Mesenchymal stem cell (in vitro differentiated cells and primary cell): ENCODE results near the gene MCOLN1.

Experiments used
- DNase-seq: peaks from one replicate; pipeline ENCODE4 v3.0.0-alpha.2; 2013
- H2AFZ ChIP-seq: one replicate; pipeline ENCODE4 v1.6.1; 2013; ENCODE audit warnings: low read depth, mild to moderate bottlenecking, control low read depth, inconsistent platforms, low read length, moderate library complexity
- H2AK5ac ChIP-seq: 2 replicates; pipeline ENCODE4 v1.6.1; 2013; ENCODE audit warnings: low read length, moderate library complexity, mild to moderate bottlenecking, inconsistent platforms; ENCODE audit not compliant: severe bottlenecking
- H2BK120ac ChIP-seq: one replicate; pipeline ENCODE4 v1.6.1; 2013; ENCODE audit warnings: low read depth, mild to moderate bottlenecking, inconsistent platforms, low read length, moderate library complexity
- H2BK12ac ChIP-seq, 2 experiments: one replicate each; pipeline ENCODE4 v1.6.1; 2013; ENCODE audit warnings: inconsistent platforms in 2 of 2, low read length in 2 of 2, mild to moderate bottlenecking in 2 of 2, moderate library complexity in 2 of 2, control low read depth in 1 of 2
- H2BK15ac ChIP-seq: one replicate; pipeline ENCODE4 v1.6.1; 2013; ENCODE audit warnings: mild to moderate bottlenecking, low read depth, inconsistent platforms; ENCODE audit not compliant: poor library complexity, severe bottlenecking
- H2BK5ac ChIP-seq: 2 replicates; pipeline ENCODE4 v1.6.1; 2013; ENCODE audit warnings: low read depth, mild to moderate bottlenecking, low read length, control low read depth, inconsistent platforms; ENCODE audit not compliant: poor library complexity, severe bottlenecking
- H3K14ac ChIP-seq, 2 experiments: one replicate each; pipeline ENCODE4 v1.6.1; 2013; ENCODE audit warnings: inconsistent platforms in 2 of 2, low read length in 2 of 2, control low read depth in 1 of 2, mild to moderate bottlenecking in 1 of 2, moderate library complexity in 1 of 2
- H3K18ac ChIP-seq, 2 experiments: one replicate each; pipeline ENCODE4 v1.6.1; 2013; ENCODE audit warnings: inconsistent platforms in 2 of 2, low read length in 2 of 2, control low read depth in 1 of 2, low read depth in 1 of 2, mild to moderate bottlenecking in 1 of 2
- H3K23ac ChIP-seq, 2 experiments: one replicate each; pipeline ENCODE4 v1.6.1; 2013; ENCODE audit warnings: inconsistent platforms in 2 of 2, low read length in 2 of 2, mild to moderate bottlenecking in 2 of 2, moderate library complexity in 2 of 2, control low read depth in 1 of 2
- H3K27ac ChIP-seq: 2 replicates; pipeline ENCODE4 v1.5.1; 2013; ENCODE audit warnings: mild to moderate bottlenecking, moderate library complexity, low read length, control low read depth, inconsistent platforms; ENCODE audit not compliant: poor library complexity, severe bottlenecking
- H3K27me3 ChIP-seq, 2 experiments: 2 replicates each; pipeline versions ENCODE4 v1.6.1 to v1.7.0; 2013; ENCODE audit warnings: low read length in 2 of 2, mild to moderate bottlenecking in 2 of 2, moderate library complexity in 2 of 2, control low read depth in 1 of 2, inconsistent platforms in 1 of 2; ENCODE audit not compliant: control insufficient read depth in 1 of 2, insufficient read depth in 1 of 2
- H3K36me3 ChIP-seq, 2 experiments: 2 replicates each; pipeline versions ENCODE4 v1.6.1 to v1.7.0; 2013; ENCODE audit warnings: low read length in 2 of 2, control low read depth in 1 of 2, inconsistent platforms in 1 of 2, low read depth in 1 of 2, mild to moderate bottlenecking in 1 of 2; ENCODE audit not compliant: insufficient read depth in 2 of 2, control insufficient read depth in 1 of 2
- H3K4ac ChIP-seq, 2 experiments: one replicate each; pipeline ENCODE4 v1.6.1; 2013; ENCODE audit warnings: inconsistent platforms in 2 of 2, low read length in 2 of 2, mild to moderate bottlenecking in 2 of 2, moderate library complexity in 2 of 2, control low read depth in 1 of 2, low read depth in 1 of 2
- H3K4me1 ChIP-seq: 2 replicates; pipeline ENCODE4 v1.6.1; 2013; ENCODE audit warnings: low read depth, low read length, control low read depth; ENCODE audit not compliant: control insufficient read depth, insufficient read depth
- H3K4me2 ChIP-seq: 2 replicates; pipeline ENCODE4 v1.6.1; 2013; ENCODE audit warnings: low read length, mild to moderate bottlenecking, inconsistent platforms; ENCODE audit not compliant: poor library complexity, severe bottlenecking
- H3K4me3 ChIP-seq, 2 experiments: 2 replicates each; pipeline versions ENCODE4 v1.5.1 to v1.7.0; 2013; ENCODE audit warnings: low read length in 2 of 2, mild to moderate bottlenecking in 2 of 2, control low read depth in 1 of 2, low read depth in 1 of 2; ENCODE audit not compliant: insufficient read depth in 1 of 2
- H3K79me1 ChIP-seq: replicated peaks from 2 replicates; pipeline ENCODE4 v1.6.1; 2013; ENCODE audit warnings: mild to moderate bottlenecking, control low read depth, low read length, inconsistent platforms; ENCODE audit not compliant: poor library complexity, severe bottlenecking
- H3K9ac ChIP-seq: 2 replicates; pipeline ENCODE4 v1.7.0; 2013; ENCODE audit warnings: mild to moderate bottlenecking, low read length, moderate library complexity
- H3K9me3 ChIP-seq: 2 replicates; pipeline ENCODE4 v1.7.0; 2013; ENCODE audit warnings: mild to moderate bottlenecking, low read length; ENCODE audit not compliant: control insufficient read depth
- H4K8ac ChIP-seq: one replicate; pipeline ENCODE4 v1.6.1; 2013; ENCODE audit warnings: inconsistent platforms, mild to moderate bottlenecking, low read length, moderate library complexity
- H4K91ac ChIP-seq: one replicate; pipeline ENCODE4 v1.6.1; 2013; ENCODE audit warnings: mild to moderate bottlenecking, low read length, inconsistent platforms
- WGBS: methylation state at CpG from one replicate; pipeline ENCODE4 v1.1.7; 2013; ENCODE audit warnings: mixed read lengths; 5-methylcytosine and 5-hydroxymethylcytosine counted together

The MCOLN1 gene

GRCh38 chr19:7526059-7526929, 3.9 kb downstream of the MCOLN1 start:
- H2AK5ac ChIP-seq, result no peak overlapping the region
- no peaks in the 10 kb centered on the region for H3K27me3 ChIP-seq
- H3K9ac ChIP-seq, result no peak overlapping the region
- H3K4me1 ChIP-seq, result peaks cover 11% of the 10 kb centered on the region
- H2BK12ac ChIP-seq, result no peak overlapping the region
- H3K18ac ChIP-seq, result no peak overlapping the region
- no peaks in the 10 kb centered on the region for H3K9me3 ChIP-seq
- H3K79me1 ChIP-seq, result peaks cover 31% of the 10 kb centered on the region
- H4K91ac ChIP-seq, result no peak overlapping the region
- H3K27ac ChIP-seq, result no peak overlapping the region
- WGBS, result 97% methylated on average over 27 of the region's 31 CpGs
- peaks cover 55 to 68% of the 10 kb centered on the region in 2 experiments for H3K36me3 ChIP-seq
- no peak overlapping the region for H2BK120ac ChIP-seq
- no peak overlapping the region for H2BK5ac ChIP-seq
- H3K4ac ChIP-seq, result no peak overlapping the region
- H3K4me2 ChIP-seq, result no peak overlapping the region
- no peak overlapping the region for H2BK15ac ChIP-seq
- no peak for DNase-seq
- no peak overlapping the region for H2AFZ ChIP-seq
- no peak overlapping the region for H4K8ac ChIP-seq
- H3K23ac ChIP-seq, result no peak overlapping the region
- no peak overlapping the region for H3K14ac ChIP-seq
- no peak overlapping the region for H3K4me3 ChIP-seq

- Histone ChIP-seq H3K9me3 (no peaks in the 10 kb centered on the region), H3K4me3 (no peak overlapping the region), H2AK5ac (no peak overlapping the region), H2BK120ac (no peak overlapping the region), H4K91ac (no peak overlapping the region), H3K23ac (no peak overlapping the region), H3K4me2 (no peak overlapping the region), H2BK15ac (no peak overlapping the region), H3K36me3 (peaks cover 64 to 77% of the 10 kb centered on the region in 2 experiments), H3K27me3 (no peaks in the 10 kb centered on the region), H3K4me1 (peaks cover 6% of the 10 kb centered on the region), H3K14ac (no peak overlapping the region), H2BK12ac (no peak overlapping the region), H3K79me1 (peaks cover 33% of the 10 kb centered on the region), H3K27ac (no peak overlapping the region), H3K18ac (no peak overlapping the region), H2AFZ (no peak overlapping the region), H2BK5ac (no peak overlapping the region), H3K4ac (no peak overlapping the region), H4K8ac (no peak overlapping the region), H3K9ac (no peak overlapping the region)
- WGBS, result 91% methylated on average over 25 of the region's 25 CpGs
- DNase-seq, result no peak
These were observed 5.2 kb downstream of the MCOLN1 start for GRCh38 chr19:7527516-7528191.

GRCh38 chr19:7528192-7528519, 5.7 kb downstream of the MCOLN1 start:
- H2BK15ac ChIP-seq, result no peak overlapping the region
- H3K9ac ChIP-seq, result no peak overlapping the region
- H3K79me1 ChIP-seq, result peaks cover 33% of the 10 kb centered on the region
- H3K14ac ChIP-seq, result no peak overlapping the region
- no peak overlapping the region for H3K18ac ChIP-seq
- H3K4me1 ChIP-seq, result peaks cover 9% of the 10 kb centered on the region
- no peak overlapping the region for H3K23ac ChIP-seq
- 94% methylated on average over 7 of the region's 7 CpGs for WGBS
- no peak overlapping the region for H3K27ac ChIP-seq
- no peak overlapping the region for H2AFZ ChIP-seq
- H2BK120ac ChIP-seq, result no peak overlapping the region
- no peak overlapping the region for H3K4me2 ChIP-seq
- no peak overlapping the region for H3K4ac ChIP-seq
- H2BK5ac ChIP-seq, result no peak overlapping the region
- DNase-seq, result no peak
- H4K8ac ChIP-seq, result no peak overlapping the region
- H4K91ac ChIP-seq, result no peak overlapping the region
- H2BK12ac ChIP-seq, result no peak overlapping the region
- no peak overlapping the region for H2AK5ac ChIP-seq
- H3K9me3 ChIP-seq, result no peaks in the 10 kb centered on the region
- peaks cover 67 to 82% of the 10 kb centered on the region in 2 experiments for H3K36me3 ChIP-seq
- H3K4me3 ChIP-seq, result no peak overlapping the region
- H3K27me3 ChIP-seq, result no peaks in the 10 kb centered on the region

- H2BK120ac ChIP-seq, result no peak overlapping the region
- 96% methylated on average over 32 of the region's 32 CpGs for WGBS
These were observed 6.3 kb downstream of the MCOLN1 start for GRCh38 chr19:7528522-7529245.

More at GRCh38 chr19:7528522-7529245, 6.3 kb downstream of the MCOLN1 start:
- H3K9me3 ChIP-seq, result no peaks in the 10 kb centered on the region
- no peaks in the 10 kb centered on the region for H3K27me3 ChIP-seq
- H3K18ac ChIP-seq, result no peak overlapping the region
- H2AK5ac ChIP-seq, result no peak overlapping the region
- no peak overlapping the region for H4K8ac ChIP-seq
- no peak overlapping the region for H3K4me2 ChIP-seq
- H2AFZ ChIP-seq, result no peak overlapping the region
- H2BK5ac ChIP-seq, result no peak overlapping the region
- no peak overlapping the region for H3K4ac ChIP-seq
- H3K4me1 ChIP-seq, result peaks cover 11% of the 10 kb centered on the region
- no peak overlapping the region for H2BK12ac ChIP-seq
- peaks cover 32% of the 10 kb centered on the region for H3K79me1 ChIP-seq
- H3K23ac ChIP-seq, result no peak overlapping the region
- no peak overlapping the region for H3K27ac ChIP-seq
- no peak overlapping the region for H4K91ac ChIP-seq
- H3K4me3 ChIP-seq, result no peak overlapping the region
- H2BK15ac ChIP-seq, result no peak overlapping the region
- no peak overlapping the region for H3K14ac ChIP-seq
- no peak for DNase-seq
- H3K36me3 ChIP-seq, result peaks cover 72 to 82% of the 10 kb centered on the region in 2 experiments
- H3K9ac ChIP-seq, result no peak overlapping the region
